Activated CD8-positive, alpha-beta T cell treated with anti-CD3 and anti-CD28 coated beads for 36 hours (primary cell): Measurements from ENCODE around the gene GIMAP5. TPM values are rescaled to one million over a fixed set of nuclear protein-coding genes. Genes with fewer than 3 reads are reported as not detected.

ENCODE experiments used
- ATAC-seq: fragments of 200-7000 bp; cut with Tn5 transposase; one replicate; pipeline ENCODE4 v1.10.0; 2021; ENCODE audit warnings: mild to moderate bottlenecking, moderate library complexity
- CTCF ChIA-PET: fragments of 350-600 bp; sonication (Branson Sonifier 250); formaldehyde crosslinking; loops from one replicate; lab custom pipeline; 2021; ENCODE audit warnings: antibody characterized with exemption; lab: Charles Lee
- POLR2A ChIA-PET: fragments of 350-600 bp; sonication (Branson Sonifier 250); formaldehyde crosslinking; loops from one replicate; lab custom pipeline; 2021; ENCODE audit warnings: antibody characterized with exemption; lab: Charles Lee
- DNase-seq: peaks from one replicate; pipeline ENCODE4 v3.0.0-alpha.2; 2020
- H3K27ac Mint-ChIP-seq: one replicate; pipeline ENCODE4 v1.8.0; 2021; ENCODE audit warnings: mild to moderate bottlenecking, mixed read lengths
- H3K27me3 Mint-ChIP-seq: one replicate; pipeline ENCODE4 v1.8.0; 2021; ENCODE audit warnings: mixed read lengths
- H3K36me3 Mint-ChIP-seq: one replicate; pipeline ENCODE4 v1.8.0; 2021; ENCODE audit warnings: low read depth, mixed read lengths
- H3K4me1 Mint-ChIP-seq: one replicate; pipeline ENCODE4 v1.8.0; 2021; ENCODE audit warnings: low read depth, mixed read lengths
- H3K4me3 Mint-ChIP-seq: one replicate; pipeline ENCODE4 v1.8.0; 2021; ENCODE audit warnings: mild to moderate bottlenecking, moderate library complexity, mixed read lengths
- H3K9me3 Mint-ChIP-seq: one replicate; pipeline ENCODE4 v1.8.0; 2021; ENCODE audit warnings: mixed read lengths
- intact Hi-C: fragments of 100-400 bp; cut with micrococcal nuclease; formaldehyde crosslinking; loops from one replicate; pipeline ENCODE4 v1.10.0; 2022
- total RNA-seq, 2 experiments: library from RNA; stranded (reverse); gene quantifications; one replicate each; pipeline ENCODE4 v1.2.3, GENCODE V29; 2021
- TF ChIP-seq, protein P1 (sequence below): fragments of 200-600 bp; IDR thresholded peaks from one replicate; pipeline ENCODE4 v1.8.0; 2022; ENCODE audit warnings: antibody characterized with exemption, mild to moderate bottlenecking

The GIMAP5 gene
- total RNA-seq, 2 experiments from 2014 or later, result 37.6 to 40.7 TPM

- H3K27ac Mint-ChIP-seq, result no peak overlapping the region
- POLR2A ChIA-PET, result no interaction called here
Observed at GRCh38 chr7:150788474-150789269, 51.5 kb downstream of the GIMAP5 start.

GRCh38 chr7:150790416-150791075 lies 53.3 kb downstream of the GIMAP5 start:
- intact Hi-C loops, result no loop called here
- TF ChIP-seq, protein P1, sequence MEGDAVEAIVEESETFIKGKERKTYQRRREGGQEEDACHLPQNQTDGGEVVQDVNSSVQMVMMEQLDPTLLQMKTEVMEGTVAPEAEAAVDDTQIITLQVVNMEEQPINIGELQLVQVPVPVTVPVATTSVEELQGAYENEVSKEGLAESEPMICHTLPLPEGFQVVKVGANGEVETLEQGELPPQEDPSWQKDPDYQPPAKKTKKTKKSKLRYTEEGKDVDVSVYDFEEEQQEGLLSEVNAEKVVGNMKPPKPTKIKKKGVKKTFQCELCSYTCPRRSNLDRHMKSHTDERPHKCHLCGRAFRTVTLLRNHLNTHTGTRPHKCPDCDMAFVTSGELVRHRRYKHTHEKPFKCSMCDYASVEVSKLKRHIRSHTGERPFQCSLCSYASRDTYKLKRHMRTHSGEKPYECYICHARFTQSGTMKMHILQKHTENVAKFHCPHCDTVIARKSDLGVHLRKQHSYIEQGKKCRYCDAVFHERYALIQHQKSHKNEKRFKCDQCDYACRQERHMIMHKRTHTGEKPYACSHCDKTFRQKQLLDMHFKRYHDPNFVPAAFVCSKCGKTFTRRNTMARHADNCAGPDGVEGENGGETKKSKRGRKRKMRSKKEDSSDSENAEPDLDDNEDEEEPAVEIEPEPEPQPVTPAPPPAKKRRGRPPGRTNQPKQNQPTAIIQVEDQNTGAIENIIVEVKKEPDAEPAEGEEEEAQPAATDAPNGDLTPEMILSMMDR, result no peak
- ChIA-PET CTCF (no interaction called here), POLR2A (no interaction called here)
- Mint-ChIP-seq H3K27ac (no peak overlapping the region), H3K36me3 (no peaks in the 10 kb centered on the region), H3K27me3 (peaks cover 5% of the 10 kb centered on the region), H3K4me1 (no peaks in the 10 kb centered on the region), H3K9me3 (no peaks in the 10 kb centered on the region), H3K4me3 (no peak overlapping the region)
- DNase-seq (no peak), ATAC-seq (no peak)

More at GRCh38 chr7:150788474-150789269, 51.5 kb downstream of the GIMAP5 start:
- Mint-ChIP-seq H3K27me3 (peaks cover 6% of the 10 kb centered on the region), H3K4me1 (no peaks in the 10 kb centered on the region), H3K4me3 (no peak overlapping the region), H3K9me3 (no peaks in the 10 kb centered on the region), H3K36me3 (no peaks in the 10 kb centered on the region)
- DNase-seq (no peak), ATAC-seq (no peak)
- CTCF ChIA-PET, result interaction anchor here (1.4 to 1.9 kb wide), 2 partner anchors 10 to 90 kb away, joined by 3 to 9 read pairs; no protein-coding TSS in a partner anchor
- TF ChIP-seq, protein P1, result no peak
- intact Hi-C loops, result loop anchor here (10.0 kb wide), 1 partner anchor 196 kb away; no protein-coding TSS in a partner anchor

DNA sequence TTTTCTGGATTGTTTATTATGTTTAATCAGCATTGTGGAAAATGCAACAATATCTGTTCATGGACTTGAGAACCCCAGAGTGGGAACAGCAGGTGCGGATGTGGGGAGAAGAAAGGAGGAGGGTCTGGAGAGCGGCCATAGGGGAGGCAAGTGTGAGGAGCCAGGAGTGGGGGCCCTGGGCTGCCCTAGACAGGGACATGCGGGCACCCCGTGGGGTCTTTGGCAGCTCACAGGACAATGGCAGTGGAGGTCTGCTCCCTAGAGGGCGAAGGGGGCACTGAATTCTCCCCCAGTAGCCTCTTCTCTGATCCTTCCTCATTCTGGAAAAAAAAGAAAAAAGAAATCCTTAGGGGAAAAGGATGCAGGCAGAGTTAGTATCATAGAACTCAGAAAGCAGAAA lies 54.1 kb downstream of the GIMAP5 start:
- ATAC-seq, result no peak
- Mint-ChIP-seq H3K9me3 (peaks cover 4% of the 10 kb centered on the region), H3K4me3 (no peak overlapping the region), H3K36me3 (no peaks in the 10 kb centered on the region), H3K27me3 (peaks cover 5% of the 10 kb centered on the region), H3K27ac (no peak overlapping the region), H3K4me1 (no peaks in the 10 kb centered on the region)
- intact Hi-C loops, result no loop called here
- CTCF ChIA-PET, result no interaction called here
- no peak for DNase-seq
- POLR2A ChIA-PET, result no interaction called here
- TF ChIP-seq, protein P1, result no peak

GRCh38 chr7:150791746-150792452 lies 54.7 kb downstream of the GIMAP5 start:
- intact Hi-C loops, result no loop called here
- no peaks in the 10 kb centered on the region for H3K4me1 Mint-ChIP-seq
- H3K36me3 Mint-ChIP-seq, result no peaks in the 10 kb centered on the region
- CTCF ChIA-PET, result interaction anchor here (1.2 to 2.3 kb wide), 2 partner anchors 10 to 13 kb away, joined by 3 to 7 read pairs; no protein-coding TSS in a partner anchor
- TF ChIP-seq, protein P1, result no peak
- peaks cover 7% of the 10 kb centered on the region for H3K27me3 Mint-ChIP-seq
- DNase-seq, result no peak
- H3K9me3 Mint-ChIP-seq, result peaks cover 5% of the 10 kb centered on the region
- no peak overlapping the region for H3K27ac Mint-ChIP-seq
- no peak overlapping the region for H3K4me3 Mint-ChIP-seq
- POLR2A ChIA-PET, result no interaction called here
- ATAC-seq, result no peak

Other genes starting within 250 kb of the GIMAP5 start
- gene GIMAP7, start 222.5 kb upstream of the GIMAP5 start, total RNA-seq, result 10 to 100 TPM; 29.0 to 29.5 TPM
- 10 to 100 TPM; 88.3 to 97.8 TPM for gene GIMAP4, start 170.0 kb upstream of the GIMAP5 start, total RNA-seq
- gene GIMAP6, start 105.0 kb upstream of the GIMAP5 start, total RNA-seq, result 10 to 100 TPM; 21.2 to 21.5 TPM
- 10 to 100 TPM; 42.2 to 42.7 TPM for gene GIMAP2, start 51.7 kb upstream of the GIMAP5 start, total RNA-seq
- gene GIMAP1, start 20.8 kb upstream of the GIMAP5 start, total RNA-seq, result 1 to 10 TPM; 8.7 to 9.3 TPM
- not detected for gene TMEM176B, start 62.9 kb downstream of the GIMAP5 start, total RNA-seq
- gene TMEM176A, start 63.4 kb downstream of the GIMAP5 start, total RNA-seq, result not detected
- not detected for gene AOC1, start 115.1 kb downstream of the GIMAP5 start, total RNA-seq
- gene KCNH2, start 240.9 kb downstream of the GIMAP5 start, total RNA-seq, result under 1 TPM; 0.23 to 0.29 TPM